ENCODE results near the gene EPS15. TPM values are rescaled to one million over a fixed set of nuclear protein-coding genes. Genes with fewer than 3 reads are reported as not detected.

The EPS15 gene
- total and polyA plus RNA-seq, 10 of the 15 experiments (the other 5 are each of a cell fraction or from before 2014, with no cell fraction given), result 24.7 to 87.8 (median 56.3) TPM

DNA sequence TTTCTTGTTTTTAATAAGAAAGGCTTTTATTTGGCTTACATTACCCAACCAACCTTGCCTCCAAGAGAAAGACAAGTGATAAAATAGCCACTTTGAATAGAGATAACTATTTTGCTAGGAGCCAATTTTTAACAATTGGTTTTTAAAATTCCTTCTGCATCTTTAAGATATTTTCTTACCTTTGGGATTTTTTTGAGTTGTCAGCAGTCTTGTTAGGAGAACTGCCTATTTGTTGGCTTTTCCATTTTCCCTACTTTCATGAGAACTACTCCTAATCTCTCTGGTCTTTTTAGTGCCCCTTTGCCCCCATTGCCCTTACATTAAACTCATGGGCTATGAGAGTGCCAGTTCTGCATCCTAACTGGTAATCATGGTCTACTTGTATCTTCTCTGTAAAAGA lies 38.1 kb upstream of the EPS15 start:
- intact Hi-C loops (cut with micrococcal nuclease; ENCODE audit: unreplicated experiment) (no loop called here), in situ Hi-C loops (cut with MboI) (no loop called here)
- POLR2A ChIA-PET, result no interaction called here
- Histone ChIP-seq H3K79me2 (ENCODE audit: control insufficient read depth, insufficient read depth, low read length) (no peaks in the 10 kb centered on the region), H3K9me3 (replicated peaks; ENCODE audit: control insufficient read depth, insufficient read depth, low read length) (peaks cover 4% of the 10 kb centered on the region), H3K4me1 (ENCODE audit: control insufficient read depth, insufficient read depth, low read length) (peaks cover 1% of the 10 kb centered on the region; the same call in 1 of the 2 replicates), H3K4me3 (no peak overlapping the region), H3K27me3 (replicated peaks in 1 of 2; ENCODE audit: control insufficient read depth in 2 of 2, insufficient read depth in 2 of 2, low read length in 1 of 2) (no peaks in the 10 kb centered on the region), H3K4me2 (ENCODE audit: control insufficient read depth, insufficient read depth) (no peak overlapping the region), H2AFZ (ENCODE audit: control insufficient read depth, low read depth, low read length) (no peak overlapping the region), H4K20me1 (ENCODE audit: control insufficient read depth, insufficient read depth) (no peaks in the 10 kb centered on the region), H3K9ac (ENCODE audit: control insufficient read depth, insufficient read depth, low read length) (no peak overlapping the region), H3K27ac (ENCODE audit: control insufficient read depth, insufficient read depth) (no peak overlapping the region), H3K36me3 (ENCODE audit: control insufficient read depth in 2 of 2, insufficient read depth in 2 of 2, low read length in 1 of 2) (no peaks in the 10 kb centered on the region)
- no peak for FAIRE-seq
- CTCF ChIA-PET, result no interaction called here
- no peak for DNase-seq (ENCODE audit: low read depth, low spot score)
- no TSS peak for BruUV-seq (replicated peaks)
- TF ChIP-seq LARP7 (IDR thresholded peaks at IDR 0.05), result no peak
- no peak for TF ChIP-seq NR2C1 (IDR thresholded peaks at IDR 0.05)
- no peak for TF ChIP-seq ZNF274 (IDR thresholded peaks at IDR 0.05; ENCODE audit: insufficient read depth, insufficient read length)
- TF ChIP-seq CREB1 (IDR thresholded peaks at IDR 0.05; ENCODE audit: low read depth), result no peak
- TF ChIP-seq, protein P1, sequence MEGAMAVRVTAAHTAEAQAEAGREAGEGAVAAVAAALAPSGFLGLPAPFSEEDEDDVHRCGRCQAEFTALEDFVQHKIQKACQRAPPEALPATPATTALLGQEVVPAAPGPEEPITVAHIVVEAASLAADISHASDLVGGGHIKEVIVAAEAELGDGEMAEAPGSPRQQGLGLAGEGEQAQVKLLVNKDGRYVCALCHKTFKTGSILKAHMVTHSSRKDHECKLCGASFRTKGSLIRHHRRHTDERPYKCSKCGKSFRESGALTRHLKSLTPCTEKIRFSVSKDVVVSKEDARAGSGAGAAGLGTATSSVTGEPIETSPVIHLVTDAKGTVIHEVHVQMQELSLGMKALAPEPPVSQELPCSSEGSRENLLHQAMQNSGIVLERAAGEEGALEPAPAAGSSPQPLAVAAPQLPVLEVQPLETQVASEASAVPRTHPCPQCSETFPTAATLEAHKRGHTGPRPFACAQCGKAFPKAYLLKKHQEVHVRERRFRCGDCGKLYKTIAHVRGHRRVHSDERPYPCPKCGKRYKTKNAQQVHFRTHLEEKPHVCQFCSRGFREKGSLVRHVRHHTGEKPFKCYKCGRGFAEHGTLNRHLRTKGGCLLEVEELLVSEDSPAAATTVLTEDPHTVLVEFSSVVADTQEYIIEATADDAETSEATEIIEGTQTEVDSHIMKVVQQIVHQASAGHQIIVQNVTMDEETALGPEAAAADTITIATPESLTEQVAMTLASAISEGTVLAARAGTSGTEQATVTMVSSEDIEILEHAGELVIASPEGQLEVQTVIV (IDR thresholded peaks at IDR 0.05; ENCODE audit: borderline replicate concordance, partially characterized antibody), result no peak
- TF ChIP-seq PML (IDR thresholded peaks at IDR 0.05; ENCODE audit: low read length), result no peak
- no peak for TF ChIP-seq IKZF2 (IDR thresholded peaks at IDR 0.05)
- no peak for TF ChIP-seq SKIL (IDR thresholded peaks at IDR 0.05; ENCODE audit: low read depth, poor library complexity, severe bottlenecking)
- no peak for TF ChIP-seq SREBF2 (IDR thresholded peaks at IDR 0.05; ENCODE audit: low read length)
- no peak for TF ChIP-seq USF1 (IDR thresholded peaks at IDR 0.05; ENCODE audit: borderline replicate concordance, extremely low read length, insufficient read depth, low read depth, low read length)
- no peak for TF ChIP-seq CHD1 (IDR thresholded peaks at IDR 0.05; ENCODE audit: low read depth, low read length)
- TF ChIP-seq, protein P2, sequence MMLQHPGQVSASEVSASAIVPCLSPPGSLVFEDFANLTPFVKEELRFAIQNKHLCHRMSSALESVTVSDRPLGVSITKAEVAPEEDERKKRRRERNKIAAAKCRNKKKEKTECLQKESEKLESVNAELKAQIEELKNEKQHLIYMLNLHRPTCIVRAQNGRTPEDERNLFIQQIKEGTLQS (IDR thresholded peaks at IDR 0.05; ENCODE audit: borderline replicate concordance, extremely low read depth, low read depth, low read length), result no peak
- no peak for TF ChIP-seq TBL1XR1 (IDR thresholded peaks at IDR 0.05; ENCODE audit: low read depth, low read length)
- TF ChIP-seq EP300 (IDR thresholded peaks at IDR 0.05; ENCODE audit: borderline replicate concordance in 1 of 2, control insufficient read depth in 1 of 2, low read depth in 2 of 2, low read length in 2 of 2), result no peak
- TF ChIP-seq EGR1 (IDR thresholded peaks at IDR 0.05; ENCODE audit: borderline replicate concordance in 1 of 2, low read depth in 2 of 2, low read length in 2 of 2), result no peak
- TF ChIP-seq MEF2B (IDR thresholded peaks at IDR 0.05; ENCODE audit: partially characterized antibody, poor library complexity, severe bottlenecking), result no peak
- RAD21 ChIA-PET (ENCODE audit: unreplicated experiment), result no interaction called here
- no peak for ATAC-seq
- SMC1A ChIA-PET (ENCODE audit: uncharacterized antibody, unreplicated experiment), result no interaction called here
